ENCODE measurements around the gene PCSK6. TPM values are rescaled to one million over a fixed set of nuclear protein-coding genes. Genes with fewer than 3 reads are reported as not detected.

The PCSK6 gene
- total RNA-seq, 4 donors from 2014 or later: 10.6 to 98.2 (median 12.8) TPM

- Histone ChIP-seq H3K4me3 (no peak overlapping the region), H3K27ac (no peak overlapping the region), H3K36me3 (no peaks in the 10 kb centered on the region), H3K9me3 (no peaks in the 10 kb centered on the region), H3K27me3 (peaks cover 0 to 3% of the 10 kb centered on the region in 2 donors), H3K4me1 (peaks cover 0 to 8% (median 0%) of the 10 kb centered on the region in 4 donors)
- no peak for DNase-seq
- no peak for TF ChIP-seq CTCF (IDR thresholded peaks at IDR 0.05)
- TF ChIP-seq POLR2A (IDR thresholded peaks at IDR 0.05): no peak
Measured at GRCh38 chr15:101490408-101490891, 943 bp upstream of the PCSK6 start.

- peak overlapping the region in 3 of 4 donors; percentile 15 to 60 (median 52) for H3K4me3 ChIP-seq
- H3K27me3 ChIP-seq: no peaks in the 10 kb centered on the region
- peak in 1 of 3 donors; percentile 73 for DNase-seq
- TF ChIP-seq POLR2A (IDR thresholded peaks at IDR 0.05) (no peak), CTCF (IDR thresholded peaks at IDR 0.05) (peak in 3 of 6 experiments; percentile 34 to 38 (median 37))
- no peak overlapping the region for H3K27ac ChIP-seq
- peaks cover 0 to 8% (median 0%) of the 10 kb centered on the region in 4 donors for H3K4me1 ChIP-seq
- no peaks in the 10 kb centered on the region for H3K36me3 ChIP-seq
- H3K9me3 ChIP-seq: no peaks in the 10 kb centered on the region
Measured at GRCh38 chr15:101489237-101489598, 289 bp downstream of the PCSK6 start.

GRCh38 chr15:101488300-101489164 lies 975 bp downstream of the PCSK6 start:
- TF ChIP-seq CTCF (IDR thresholded peaks at IDR 0.05) (no peak), POLR2A (IDR thresholded peaks at IDR 0.05) (no peak)
- Histone ChIP-seq H3K27me3 (no peaks in the 10 kb centered on the region), H3K4me1 (peaks cover 0 to 8% (median 0%) of the 10 kb centered on the region in 4 donors), H3K36me3 (no peaks in the 10 kb centered on the region), H3K27ac (no peak overlapping the region), H3K9me3 (no peaks in the 10 kb centered on the region), H3K4me3 (peak overlapping the region; percentile 12 to 60 (median 34))
- DNase-seq: no peak

GRCh38 chr15:101486696-101487459 lies 2.6 kb downstream of the PCSK6 start:
- TF ChIP-seq POLR2A (IDR thresholded peaks at IDR 0.05) (no peak), CTCF (IDR thresholded peaks at IDR 0.05) (no peak)
- no peaks in the 10 kb centered on the region for H3K36me3 ChIP-seq
- no peak for DNase-seq
- H3K27ac ChIP-seq: no peak overlapping the region
- no peaks in the 10 kb centered on the region for H3K9me3 ChIP-seq
- no peak overlapping the region for H3K4me3 ChIP-seq
- no peaks in the 10 kb centered on the region for H3K27me3 ChIP-seq
- peaks cover 0 to 8% (median 0%) of the 10 kb centered on the region in 4 donors for H3K4me1 ChIP-seq

- no peak overlapping the region for H3K27ac ChIP-seq
- DNase-seq: no peak
Measured at GRCh38 chr15:101483462-101483861, 6.0 kb downstream of the PCSK6 start.

More at GRCh38 chr15:101483462-101483861, 6.0 kb downstream of the PCSK6 start:
- TF ChIP-seq CTCF (IDR thresholded peaks at IDR 0.05) (no peak), POLR2A (IDR thresholded peaks at IDR 0.05) (no peak)
- Histone ChIP-seq H3K9me3 (no peaks in the 10 kb centered on the region), H3K4me1 (peaks cover 0 to 8% (median 0%) of the 10 kb centered on the region in 4 donors), H3K4me3 (no peak overlapping the region), H3K27me3 (no peaks in the 10 kb centered on the region), H3K36me3 (no peaks in the 10 kb centered on the region)

Data from Peyer's patch (tissue), 4 donors.